Measurements from ENCODE around the gene VSX1. TPM values are rescaled to one million over a fixed set of nuclear protein-coding genes. Genes with fewer than 3 reads are reported as not detected.

VSX1 gene
- total and polyA plus RNA-seq, 2 of the 4 experiments (the other 2 are of a cell fraction) = not detected

DNA sequence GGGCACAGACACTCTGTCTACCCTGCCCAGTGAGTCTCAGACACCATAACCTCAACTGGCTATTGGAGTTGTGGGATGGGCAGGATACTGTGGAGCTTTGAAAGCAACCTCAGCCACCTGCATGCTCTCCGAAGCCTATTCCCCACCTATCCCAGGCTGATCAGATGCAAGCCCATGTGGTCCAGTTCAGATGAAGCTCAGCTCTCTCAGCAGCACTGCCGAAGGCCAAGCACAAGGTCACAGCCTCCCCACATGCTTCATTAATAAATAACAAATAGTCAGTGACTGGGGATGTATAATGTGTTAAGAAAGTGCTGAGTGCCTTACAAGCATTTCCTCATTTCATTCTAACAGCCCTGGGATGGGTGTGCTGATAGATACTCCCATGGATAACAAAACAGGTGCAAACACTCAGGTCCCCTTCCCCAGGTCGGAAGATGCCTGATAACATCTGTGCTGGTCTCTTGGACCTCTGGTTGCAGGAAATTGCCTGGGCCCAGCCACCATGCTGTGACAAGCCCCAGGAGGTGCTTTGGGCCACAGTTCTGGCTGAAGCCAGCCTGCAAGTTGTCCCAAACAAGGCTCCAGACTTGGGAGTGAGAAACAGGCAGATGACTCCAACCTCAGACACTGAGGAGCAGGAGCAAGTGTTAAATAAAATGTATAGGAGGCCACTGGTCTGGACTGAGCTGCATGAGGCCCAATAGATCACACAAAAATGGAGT lies 27.7 kb downstream of the VSX1 start:
- DNase-seq (no peak), ATAC-seq (ENCODE audit: low read depth) (no peak)
- Histone ChIP-seq H3K56ac (ENCODE audit: extremely low read depth, insufficient read depth, low read length) (no peak overlapping the region), H2AFZ (replicated peaks; ENCODE audit: low read length, poor library complexity) (no peak overlapping the region), H4K91ac (ENCODE audit: insufficient read depth, low read depth, low read length) (no peak overlapping the region), H3K14ac (replicated peaks; ENCODE audit: low read depth, low read length) (no peak overlapping the region), H2AK9ac (replicated peaks; ENCODE audit: low read depth, low read length, poor library complexity) (no peak overlapping the region), H3K18ac (ENCODE audit: low read depth, low read length) (no peak overlapping the region), H3K9ac (ENCODE audit: low read depth, low read length) (no peak overlapping the region), H4K5ac (ENCODE audit: low read depth, low read length) (no peak overlapping the region), H3K4ac (ENCODE audit: low read depth, low read length) (no peak overlapping the region), H2BK120ac (ENCODE audit: low read depth, low read length) (no peak overlapping the region), H3K4me3 (ENCODE audit: insufficient read depth, low read depth, low read length) (no peak overlapping the region), H4K20me1 (ENCODE audit: insufficient read depth, low read length) (peaks cover 7% of the 10 kb centered on the region; the same call in 1 of the 2 replicates), H2AK5ac (ENCODE audit: low read depth, low read length) (no peak overlapping the region), H3K23ac (ENCODE audit: low read depth, low read length) (no peak overlapping the region), H2BK15ac (ENCODE audit: low read depth, low read length) (no peak overlapping the region), H3K4me1 (ENCODE audit: control insufficient read depth, insufficient read depth, low read length) (peaks cover 10% of the 10 kb centered on the region; the same call in 1 of the 2 replicates), H3K79me1 (ENCODE audit: low read depth in 1 of 2, low read length in 2 of 2) (no peaks in the 10 kb centered on the region), H3K4me2 (ENCODE audit: low read depth, low read length) (no peak overlapping the region), H2BK5ac (ENCODE audit: low read depth, low read length, poor library complexity, severe bottlenecking) (no peak overlapping the region), H4K8ac (ENCODE audit: low read depth in 2 of 2, low read length in 2 of 2) (no peak overlapping the region), H3K9me1 (ENCODE audit: insufficient read depth, low read length) (0 out of 2 replicates have a peak, but pooled peaks cover 2% of the 10 kb centered on the region), H3K27ac (ENCODE audit: insufficient read depth, low read length) (no peak overlapping the region), H3K9me3 (ENCODE audit: control insufficient read depth, insufficient read depth, low read length) (no peaks in the 10 kb centered on the region), H3K27me3 (ENCODE audit: control insufficient read depth, insufficient read depth, low read length) (peaks cover 25% of the 10 kb centered on the region; the same call in 1 of the 2 replicates), H3K36me3 (ENCODE audit: control insufficient read depth, insufficient read depth, low read length) (no peaks in the 10 kb centered on the region), H2BK20ac (ENCODE audit: low read depth, low read length) (no peak overlapping the region)
- dilution Hi-C loops (cut with HindIII; ENCODE audit: low sequenced_read_pairs, unreplicated experiment) (no loop called here), intact Hi-C loops (cut with micrococcal nuclease) (no loop called here), in situ Hi-C loops (cut with MboI; ENCODE audit: low sequenced_read_pairs) (no loop called here)
- ChIA-PET POLR2A (ENCODE audit: unreplicated experiment) (no interaction called here), CTCF (no interaction called here)
- no TSS peak for BruUV-seq (replicated peaks)
- no CpG with 5 or more reads among the region's 3 CpGs for WGBS, 2 experiments (ENCODE audit: extremely low coverage in 2 of 2, insufficient read length in 1 of 2)
- TF ChIP-seq MAFK (IDR thresholded peaks at IDR 0.05; ENCODE audit: low read depth, low read length) (no peak), CEBPB (IDR thresholded peaks at IDR 0.05; ENCODE audit: low read depth, low read length) (no peak), MAZ (IDR thresholded peaks at IDR 0.05; ENCODE audit: borderline replicate concordance, low read depth, low read length) (no peak), USF2 (IDR thresholded peaks at IDR 0.05; ENCODE audit: low read depth, low read length) (no peak), BHLHE40 (IDR thresholded peaks at IDR 0.05; ENCODE audit: low read depth, low read length) (no peak), CHD1 (IDR thresholded peaks at IDR 0.05; ENCODE audit: low read depth, low read length) (no peak)
- TF ChIP-seq, protein P1, sequence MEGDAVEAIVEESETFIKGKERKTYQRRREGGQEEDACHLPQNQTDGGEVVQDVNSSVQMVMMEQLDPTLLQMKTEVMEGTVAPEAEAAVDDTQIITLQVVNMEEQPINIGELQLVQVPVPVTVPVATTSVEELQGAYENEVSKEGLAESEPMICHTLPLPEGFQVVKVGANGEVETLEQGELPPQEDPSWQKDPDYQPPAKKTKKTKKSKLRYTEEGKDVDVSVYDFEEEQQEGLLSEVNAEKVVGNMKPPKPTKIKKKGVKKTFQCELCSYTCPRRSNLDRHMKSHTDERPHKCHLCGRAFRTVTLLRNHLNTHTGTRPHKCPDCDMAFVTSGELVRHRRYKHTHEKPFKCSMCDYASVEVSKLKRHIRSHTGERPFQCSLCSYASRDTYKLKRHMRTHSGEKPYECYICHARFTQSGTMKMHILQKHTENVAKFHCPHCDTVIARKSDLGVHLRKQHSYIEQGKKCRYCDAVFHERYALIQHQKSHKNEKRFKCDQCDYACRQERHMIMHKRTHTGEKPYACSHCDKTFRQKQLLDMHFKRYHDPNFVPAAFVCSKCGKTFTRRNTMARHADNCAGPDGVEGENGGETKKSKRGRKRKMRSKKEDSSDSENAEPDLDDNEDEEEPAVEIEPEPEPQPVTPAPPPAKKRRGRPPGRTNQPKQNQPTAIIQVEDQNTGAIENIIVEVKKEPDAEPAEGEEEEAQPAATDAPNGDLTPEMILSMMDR (conservative IDR thresholded peaks at IDR 0.05; ENCODE audit: low read depth, low read length) = no peak

Measured in IMR-90 (cell line).